Skeletal muscle satellite cell (primary cell): ENCODE results near the gene NDST3. TPM values are rescaled to one million over a fixed set of nuclear protein-coding genes. Genes with fewer than 3 reads are reported as not detected.
A peak's percentile ranks its signal among the peaks of the same experiment; 100 is the strongest.

Experiments used
- H3K27me3 ChIP-seq: 2 replicates; pipeline ENCODE4 v1.7.0; 2013; ENCODE audit warnings: low read length; ENCODE audit not compliant: control insufficient read depth, insufficient read depth
- H3K36me3 ChIP-seq: 2 replicates; pipeline ENCODE4 v1.7.0; 2013; ENCODE audit warnings: mild to moderate bottlenecking, control low read depth, low read length; ENCODE audit not compliant: insufficient read depth
- H3K4me1 ChIP-seq: 2 replicates; pipeline ENCODE4 v1.7.0; 2013; ENCODE audit warnings: low read length; ENCODE audit not compliant: control insufficient read depth, insufficient read depth
- H3K4me2 ChIP-seq: 2 replicates; pipeline ENCODE4 v1.7.0; 2013; ENCODE audit warnings: mild to moderate bottlenecking, low read length
- H3K4me3 ChIP-seq: 2 replicates; pipeline ENCODE4 v1.7.0; 2013; ENCODE audit warnings: low read length
- H3K9ac ChIP-seq: 2 replicates; pipeline ENCODE4 v1.7.0; 2013; ENCODE audit warnings: mild to moderate bottlenecking, low read depth, low read length, moderate library complexity
- H3K9me3 ChIP-seq: replicated peaks from 2 replicates; pipeline ENCODE4 v1.7.0; 2013; ENCODE audit warnings: mild to moderate bottlenecking, control low read depth, low read length
- total RNA-seq: library from RNA; depleted of rRNA; stranded (reverse); fragments of >200 nt; gene quantifications from 2 replicates; pipeline ENCODE4 v1.2.3, GENCODE V29; 2012; rRNA removed

NDST3 gene
- total RNA-seq: not detected in 2 replicates

- peak within 1 kb of the TSS; percentile 93 for H3K4me2 ChIP-seq
- no peaks in the 10 kb centered on the region for H3K9me3 ChIP-seq
- H3K27me3 ChIP-seq: peaks cover 39% of the 10 kb centered on the region
- H3K4me1 ChIP-seq: peaks cover 10% of the 10 kb centered on the region
- H3K4me3 ChIP-seq: peak within 1 kb of the TSS; percentile 68
- H3K9ac ChIP-seq: no peak within 1 kb of the TSS
- H3K36me3 ChIP-seq: no peaks in the 10 kb centered on the region
Observed at GRCh38 chr4:118034053-118034785, at the start of gene NDST3. TSS of gene NDST3 (plus strand) at chr4:118034486. CDS start at chr4:118053911, 19,425 bp downstream.

- H3K4me1 ChIP-seq: no peaks in the 10 kb centered on the region
- H3K9ac ChIP-seq: no peak overlapping the region
Observed at GRCh38 chr4:117986321-117986720, 48.0 kb upstream of the NDST3 start.

GRCh38 chr4:117987464-117987863, 46.8 kb upstream of the NDST3 start:
- H3K4me3 ChIP-seq: no peak overlapping the region
- H3K27me3 ChIP-seq: no peaks in the 10 kb centered on the region
- no peak overlapping the region for H3K9ac ChIP-seq
- H3K4me1 ChIP-seq: no peaks in the 10 kb centered on the region
- H3K36me3 ChIP-seq: no peaks in the 10 kb centered on the region
- no peaks in the 10 kb centered on the region for H3K9me3 ChIP-seq
- H3K4me2 ChIP-seq: no peak overlapping the region

More at GRCh38 chr4:117986321-117986720, 48.0 kb upstream of the NDST3 start:
- Histone ChIP-seq H3K27me3 (no peaks in the 10 kb centered on the region), H3K4me2 (no peak overlapping the region), H3K4me3 (no peak overlapping the region), H3K9me3 (no peaks in the 10 kb centered on the region), H3K36me3 (no peaks in the 10 kb centered on the region)

DNA sequence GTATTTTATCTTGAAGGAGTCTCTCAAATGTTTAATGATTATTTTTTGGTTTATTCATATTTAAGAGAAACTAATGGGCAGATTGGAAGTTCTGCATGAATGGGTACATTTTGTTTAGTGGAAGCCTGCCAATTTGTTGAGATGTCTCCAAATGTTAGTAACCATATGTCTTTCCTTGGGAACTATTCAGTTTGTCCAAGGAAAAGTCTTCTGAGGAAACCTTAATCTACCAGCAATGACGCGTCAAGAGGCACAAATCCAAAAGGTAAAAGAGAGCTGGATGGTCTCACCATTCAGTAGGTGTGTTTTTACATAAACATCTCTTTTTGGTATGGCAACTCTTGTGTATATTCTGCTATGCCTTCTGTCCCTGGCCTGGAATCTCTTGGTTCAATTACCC, 37.4 kb upstream of the NDST3 start:
- no peaks in the 10 kb centered on the region for H3K27me3 ChIP-seq

GRCh38 chr4:118004088-118004487, 30.2 kb upstream of the NDST3 start:
- Histone ChIP-seq H3K36me3 (no peaks in the 10 kb centered on the region), H3K27me3 (no peaks in the 10 kb centered on the region)

More for the DNA sequence above, 37.4 kb upstream of the NDST3 start:
- Histone ChIP-seq H3K9me3 (no peaks in the 10 kb centered on the region), H3K9ac (no peak overlapping the region), H3K4me2 (no peak overlapping the region), H3K4me3 (no peak overlapping the region), H3K36me3 (no peaks in the 10 kb centered on the region), H3K4me1 (no peaks in the 10 kb centered on the region)

DNA sequence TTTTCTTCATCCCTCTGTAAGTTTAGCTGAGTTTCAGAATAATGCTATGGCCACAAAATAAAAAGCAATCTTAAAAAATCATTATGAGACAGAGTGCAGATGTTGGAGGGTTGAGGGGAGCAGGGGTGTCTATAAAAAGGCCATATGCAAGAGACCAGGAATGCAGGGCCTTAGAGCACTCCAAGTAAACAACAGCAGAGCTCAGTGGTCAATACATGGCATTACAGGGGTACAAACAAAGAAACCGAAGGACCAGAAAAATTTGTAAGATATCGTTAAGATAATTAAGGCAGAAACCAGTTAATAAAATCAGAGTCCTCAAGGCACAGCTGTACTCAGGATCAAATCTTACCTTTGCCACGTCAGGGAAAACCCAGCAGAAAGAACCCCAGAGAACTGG, 28.4 kb upstream of the NDST3 start:
- Histone ChIP-seq H3K4me3 (no peak overlapping the region), H3K9ac (no peak overlapping the region), H3K27me3 (no peaks in the 10 kb centered on the region), H3K36me3 (no peaks in the 10 kb centered on the region), H3K9me3 (no peaks in the 10 kb centered on the region), H3K4me1 (no peaks in the 10 kb centered on the region), H3K4me2 (no peak overlapping the region)

More at GRCh38 chr4:118004088-118004487, 30.2 kb upstream of the NDST3 start:
- no peaks in the 10 kb centered on the region for H3K4me1 ChIP-seq
- no peak overlapping the region for H3K9ac ChIP-seq
- H3K4me2 ChIP-seq: no peak overlapping the region
- no peaks in the 10 kb centered on the region for H3K9me3 ChIP-seq
- H3K4me3 ChIP-seq: no peak overlapping the region

- no peaks in the 10 kb centered on the region for H3K27me3 ChIP-seq
- no peaks in the 10 kb centered on the region for H3K36me3 ChIP-seq
- no peak overlapping the region for H3K9ac ChIP-seq
- no peaks in the 10 kb centered on the region for H3K4me1 ChIP-seq
- H3K4me3 ChIP-seq: no peak overlapping the region
- H3K4me2 ChIP-seq: no peak overlapping the region
- H3K9me3 ChIP-seq: no peaks in the 10 kb centered on the region
Observed at GRCh38 chr4:118012142-118012541, 22.1 kb upstream of the NDST3 start.

DNA sequence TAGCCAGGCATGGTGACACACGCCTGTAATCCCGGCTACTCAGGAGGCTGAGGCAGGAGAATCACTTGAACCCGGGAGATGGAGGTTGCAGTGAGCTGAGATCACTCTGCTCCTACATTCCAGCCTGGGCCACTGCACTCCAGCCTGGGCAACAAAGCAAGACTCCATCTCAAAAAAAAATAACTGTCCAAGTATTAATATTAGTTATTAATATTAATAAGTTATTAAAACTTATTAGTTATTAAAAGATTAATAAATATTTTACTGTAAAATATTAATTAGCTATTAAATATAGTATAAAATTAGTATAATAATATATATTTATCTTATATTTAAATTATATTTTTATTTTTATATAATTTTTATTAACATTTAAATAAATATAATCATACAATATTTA, 19.5 kb upstream of the NDST3 start:
- Histone ChIP-seq H3K36me3 (no peaks in the 10 kb centered on the region), H3K4me1 (no peaks in the 10 kb centered on the region), H3K27me3 (no peaks in the 10 kb centered on the region), H3K4me2 (no peak overlapping the region), H3K9me3 (no peaks in the 10 kb centered on the region), H3K9ac (no peak overlapping the region), H3K4me3 (no peak overlapping the region)

- Histone ChIP-seq H3K4me2 (no peak overlapping the region), H3K36me3 (no peaks in the 10 kb centered on the region), H3K27me3 (no peaks in the 10 kb centered on the region), H3K9ac (no peak overlapping the region), H3K9me3 (no peaks in the 10 kb centered on the region), H3K4me1 (no peaks in the 10 kb centered on the region), H3K4me3 (no peak overlapping the region)
Observed at GRCh38 chr4:118018381-118019145, 15.7 kb upstream of the NDST3 start.

- Histone ChIP-seq H3K4me2 (no peak overlapping the region), H3K4me3 (no peak overlapping the region), H3K9ac (no peak overlapping the region), H3K36me3 (no peaks in the 10 kb centered on the region), H3K9me3 (no peaks in the 10 kb centered on the region), H3K27me3 (no peaks in the 10 kb centered on the region), H3K4me1 (no peaks in the 10 kb centered on the region)
Observed at GRCh38 chr4:118026806-118027205, 7.5 kb upstream of the NDST3 start.

DNA sequence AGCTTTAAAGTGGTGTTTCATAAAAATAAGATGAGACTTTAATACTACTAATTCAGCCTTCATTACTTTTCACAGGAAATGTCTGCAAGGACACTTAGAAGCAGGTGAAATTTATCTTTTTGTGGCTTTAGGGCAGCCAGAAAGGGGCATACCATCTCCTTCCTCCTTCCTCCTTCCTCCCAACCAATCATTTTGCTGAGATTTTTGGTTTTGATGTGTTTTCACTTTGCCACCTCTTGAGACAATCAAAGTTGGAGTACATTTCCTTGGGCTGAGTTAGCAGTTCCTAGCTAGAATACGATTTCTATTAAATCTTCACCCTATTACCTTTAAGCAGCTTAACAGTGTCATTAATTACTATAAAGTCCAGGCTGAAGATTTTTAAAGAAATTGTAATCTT, 5.1 kb upstream of the NDST3 start:
- peaks cover 19% of the 10 kb centered on the region for H3K27me3 ChIP-seq
- H3K36me3 ChIP-seq: no peaks in the 10 kb centered on the region
- no peaks in the 10 kb centered on the region for H3K9me3 ChIP-seq
- no peak overlapping the region for H3K4me3 ChIP-seq
- no peak overlapping the region for H3K9ac ChIP-seq
- H3K4me2 ChIP-seq: no peak overlapping the region
- peaks cover 10% of the 10 kb centered on the region for H3K4me1 ChIP-seq
